ACC112 (cell line): ENCODE measurements around the gene DNAH2.

Experiments used
- H2AFZ ChIP-seq: fragments of 200-600 bp; sonication (generic); one replicate; pipeline ENCODE4 v1.6.0; 2017; ENCODE audit warnings: antibody characterized with exemption, low read length; ENCODE audit not compliant: unreplicated experiment
- H3K27ac ChIP-seq: fragments of 200-600 bp; sonication (generic); 2 replicates; pipeline ENCODE4 v1.5.1; 2014; ENCODE audit warnings: low read depth, mild to moderate bottlenecking, antibody characterized with exemption, low read length, moderate library complexity
- H3K27me3 ChIP-seq: fragments of 200-600 bp; sonication (generic); 2 replicates; pipeline ENCODE4 v1.6.1; 2014; ENCODE audit warnings: mild to moderate bottlenecking, antibody characterized with exemption, low read length, moderate library complexity, mixed read lengths; ENCODE audit not compliant: insufficient read depth
- H3K36me3 ChIP-seq: fragments of 200-600 bp; sonication (generic); 2 replicates; pipeline ENCODE4 v1.6.1; 2016; ENCODE audit warnings: mild to moderate bottlenecking, antibody characterized with exemption, low read length, moderate library complexity, mixed read lengths; ENCODE audit not compliant: insufficient read depth
- H3K4me1 ChIP-seq: fragments of 200-600 bp; sonication (generic); one replicate; pipeline ENCODE4 v1.6.1; 2016; ENCODE audit warnings: low read length, mixed read lengths; ENCODE audit not compliant: insufficient read depth, unreplicated experiment, control insufficient read depth
- H3K4me3 ChIP-seq: fragments of 200-600 bp; sonication (generic); 2 replicates; pipeline ENCODE4 v1.5.1; 2014; ENCODE audit warnings: mild to moderate bottlenecking, low read depth, low read length
- H3K79me2 ChIP-seq: fragments of 200-600 bp; sonication (generic); one replicate; pipeline ENCODE4 v1.6.0; 2016; ENCODE audit warnings: low read length; ENCODE audit not compliant: control insufficient read depth, unreplicated experiment, insufficient read depth

DNAH2 gene

GRCh38 chr17:7853691-7854038, 136.1 kb downstream of the DNAH2 start:
- H3K27ac ChIP-seq, result no peak overlapping the region
- no peaks in the 10 kb centered on the region for H3K27me3 ChIP-seq
- H3K4me3 ChIP-seq, result no peak overlapping the region
- H3K79me2 ChIP-seq, result peaks cover 2% of the 10 kb centered on the region
- peaks cover 16% of the 10 kb centered on the region for H3K36me3 ChIP-seq
- peaks cover 11% of the 10 kb centered on the region for H3K4me1 ChIP-seq
- no peak overlapping the region for H2AFZ ChIP-seq

DNA sequence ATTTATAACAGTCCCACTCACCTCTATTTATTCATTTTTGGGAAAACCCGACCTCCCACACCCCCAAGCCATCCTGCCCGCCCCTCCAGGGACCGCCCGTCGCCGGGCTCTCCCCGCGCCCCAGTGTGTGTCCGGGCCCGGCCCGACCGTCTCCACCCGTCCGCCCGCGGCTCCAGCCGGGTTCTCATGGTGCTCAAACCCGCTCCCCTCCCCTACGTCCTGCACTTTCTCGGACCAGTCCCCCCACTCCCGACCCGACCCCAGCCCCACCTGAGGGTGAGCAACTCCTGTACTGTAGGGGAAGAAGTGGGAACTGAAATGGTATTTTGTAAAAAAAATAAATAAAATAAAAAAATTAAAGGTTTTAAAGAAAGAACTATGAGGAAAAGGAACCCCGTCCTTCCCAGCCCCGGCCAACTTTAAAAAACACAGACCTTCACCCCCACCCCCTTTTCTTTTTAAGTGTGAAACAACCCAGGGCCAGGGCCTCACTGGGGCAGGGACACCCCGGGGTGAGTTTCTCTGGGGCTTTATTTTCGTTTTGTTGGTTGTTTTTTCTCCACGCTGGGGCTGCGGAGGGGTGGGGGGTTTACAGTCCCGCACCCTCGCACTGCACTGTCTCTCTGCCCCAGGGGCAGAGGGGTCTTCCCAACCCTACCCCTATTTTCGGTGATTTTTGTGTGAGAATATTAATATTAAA, 136.7 kb downstream of the DNAH2 start:
- Histone ChIP-seq H2AFZ (no peak overlapping the region), H3K79me2 (peaks cover 7% of the 10 kb centered on the region), H3K36me3 (peaks cover 16% of the 10 kb centered on the region), H3K27ac (no peak overlapping the region), H3K4me3 (no peak overlapping the region), H3K4me1 (peaks cover 17% of the 10 kb centered on the region), H3K27me3 (no peaks in the 10 kb centered on the region)

- H3K27me3 ChIP-seq, result no peaks in the 10 kb centered on the region
These were observed 137.5 kb downstream of the DNAH2 start, which contains the start of gene TMEM88 for GRCh38 chr17:7854851-7855659. TMEM88 (plus strand) TSS chr17:7855066; CDS start chr17:7855075, 9 bp downstream.

GRCh38 chr17:7855660-7856010, 138.1 kb downstream of the DNAH2 start:
- Histone ChIP-seq H3K27me3 (no peaks in the 10 kb centered on the region), H3K79me2 (peaks cover 12% of the 10 kb centered on the region), H2AFZ (no peak overlapping the region), H3K4me1 (peaks cover 18% of the 10 kb centered on the region), H3K4me3 (peak overlapping the region; percentile 88), H3K27ac (peak overlapping the region; percentile 90; the same call in 1 of the 2 replicates), H3K36me3 (peaks cover 11% of the 10 kb centered on the region; the same call in 1 of the 2 replicates)

More at GRCh38 chr17:7854851-7855659, 137.5 kb downstream of the DNAH2 start, which contains the start of gene TMEM88:
- peaks cover 12% of the 10 kb centered on the region for H3K79me2 ChIP-seq
- peaks cover 18% of the 10 kb centered on the region for H3K4me1 ChIP-seq
- peak within 1 kb of the TSS; percentile 90 for H3K27ac ChIP-seq
- H3K36me3 ChIP-seq, result peaks cover 11% of the 10 kb centered on the region
- no peak within 1 kb of the TSS for H2AFZ ChIP-seq
- H3K4me3 ChIP-seq, result peak within 1 kb of the TSS; percentile 88

DNA sequence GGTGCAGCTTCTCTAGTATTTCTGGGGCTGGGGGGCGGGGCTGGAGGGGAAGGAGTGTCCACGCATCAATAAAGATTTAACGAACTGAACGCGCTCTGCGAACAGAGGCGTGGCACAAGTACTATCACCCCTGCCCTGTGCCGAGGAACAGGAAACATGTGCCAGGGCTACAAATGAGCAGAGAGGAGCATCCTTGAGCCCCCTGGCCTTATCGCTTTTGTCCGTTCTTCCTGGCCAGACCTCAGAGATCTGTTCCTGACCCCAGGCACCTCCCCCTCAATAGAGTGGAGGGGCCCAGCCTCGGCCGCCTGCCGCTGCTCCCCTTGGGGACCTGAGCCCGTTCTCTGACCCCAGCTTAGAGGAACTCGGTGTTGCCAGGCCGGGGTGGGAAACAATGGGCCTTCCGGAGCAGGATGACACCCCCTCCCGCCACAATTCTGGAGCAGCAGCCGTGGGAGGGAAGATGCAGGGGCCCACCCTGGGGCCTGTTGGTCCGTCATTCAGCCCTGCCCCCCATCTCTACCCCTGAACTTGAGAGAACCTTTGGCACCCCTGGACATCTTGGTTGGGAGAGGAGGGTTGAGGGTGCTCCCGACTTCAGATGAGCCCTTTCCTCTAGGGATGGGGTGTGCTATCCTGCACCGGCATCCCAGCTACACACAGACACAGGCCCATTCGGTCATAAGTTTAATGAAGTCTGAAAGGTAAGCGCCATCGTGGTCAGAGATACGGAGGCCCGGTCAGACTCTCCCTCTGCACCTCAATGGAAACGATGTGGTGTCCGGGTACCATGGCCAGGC, 138.7 kb downstream of the DNAH2 start:
- Histone ChIP-seq H3K79me2 (peaks cover 12% of the 10 kb centered on the region), H2AFZ (no peak overlapping the region), H3K27ac (peak overlapping the region; percentile 90), H3K36me3 (peaks cover 11% of the 10 kb centered on the region; the same call in 1 of the 2 replicates), H3K4me3 (peak overlapping the region; percentile 88), H3K4me1 (peaks cover 18% of the 10 kb centered on the region), H3K27me3 (no peaks in the 10 kb centered on the region)

DNA sequence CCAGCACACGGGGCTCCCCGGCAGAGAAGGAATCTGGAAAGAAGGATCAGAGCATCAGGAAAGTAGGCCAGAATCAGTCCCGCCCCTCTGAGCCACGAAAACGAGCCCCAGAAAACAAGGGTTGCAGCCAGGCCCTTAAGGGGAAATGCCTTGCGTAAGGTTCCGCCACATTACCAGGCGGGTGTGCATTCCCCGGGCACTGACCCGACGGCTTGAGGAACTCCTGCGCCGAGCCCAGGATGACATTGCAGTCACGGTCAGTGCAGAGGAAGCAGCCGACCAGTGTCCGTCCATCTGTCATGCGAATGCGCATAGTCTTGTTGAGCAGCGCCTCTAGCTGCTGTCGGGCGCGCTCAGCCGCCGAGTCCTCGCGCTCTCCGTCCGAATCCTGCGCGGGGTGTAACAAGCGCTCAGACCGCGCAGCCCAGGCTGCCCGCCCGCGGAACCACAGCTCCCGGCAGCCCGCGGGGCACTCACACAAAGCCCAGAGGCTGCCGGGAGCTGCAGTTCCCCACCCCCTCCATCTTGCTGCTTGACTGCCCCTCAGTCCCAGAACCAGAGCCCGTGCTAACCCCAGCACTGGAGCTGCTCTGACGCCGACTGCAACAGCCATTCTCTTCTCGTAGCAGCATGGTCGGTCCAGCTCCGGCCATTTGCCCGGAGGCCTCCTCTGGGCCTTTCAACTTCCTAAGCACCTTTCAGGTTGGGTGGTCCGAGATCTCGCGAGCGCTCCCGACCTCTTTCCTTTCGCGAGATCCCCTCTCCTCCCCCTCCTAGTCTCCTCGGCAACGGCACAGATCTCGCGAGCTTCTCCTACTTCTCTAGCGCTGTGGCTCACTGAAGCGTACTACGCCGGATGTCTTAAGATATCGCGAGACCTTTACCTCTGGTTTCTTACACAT, 139.5 kb downstream of the DNAH2 start, which contains the start of gene NAA38:
Gene NAA38 (minus strand): TSS at position 749 of the 902 bp plus-strand sequence. CDS start 96 bp downstream, at position 653.
- Histone ChIP-seq H3K36me3 (peaks cover 8% of the 10 kb centered on the region; the same call in 1 of the 2 replicates), H2AFZ (peak within 1 kb of the TSS; percentile 93), H3K27me3 (no peaks in the 10 kb centered on the region), H3K79me2 (peaks cover 12% of the 10 kb centered on the region), H3K27ac (peak within 1 kb of the TSS; percentile 90), H3K4me1 (peaks cover 18% of the 10 kb centered on the region), H3K4me3 (peak within 1 kb of the TSS; percentile 88)

GRCh38 chr17:7857713-7858521, 140.4 kb downstream of the DNAH2 start, which contains the start of gene CYB5D1:
CYB5D1 (plus strand) TSS chr17:7858003; CDS start chr17:7858135, 132 bp downstream.
- peaks cover 18% of the 10 kb centered on the region for H3K4me1 ChIP-seq
- no peaks in the 10 kb centered on the region for H3K27me3 ChIP-seq
- peaks cover 12% of the 10 kb centered on the region for H3K79me2 ChIP-seq
- H3K4me3 ChIP-seq, result peak within 1 kb of the TSS; percentile 88
- H3K27ac ChIP-seq, result peak within 1 kb of the TSS; percentile 90
- H2AFZ ChIP-seq, result peak within 1 kb of the TSS; percentile 93
- peaks cover 2% of the 10 kb centered on the region; the same call in 1 of the 2 replicates for H3K36me3 ChIP-seq

GRCh38 chr17:7858522-7858810, 140.9 kb downstream of the DNAH2 start:
- H3K4me1 ChIP-seq, result peaks cover 18% of the 10 kb centered on the region
- no peaks in the 10 kb centered on the region for H3K27me3 ChIP-seq
- peak overlapping the region; percentile 90 for H3K27ac ChIP-seq
- peak overlapping the region; percentile 93 for H2AFZ ChIP-seq
- peak overlapping the region; percentile 88 for H3K4me3 ChIP-seq
- H3K79me2 ChIP-seq, result peaks cover 12% of the 10 kb centered on the region
- no peaks in the 10 kb centered on the region for H3K36me3 ChIP-seq

- Histone ChIP-seq H3K4me1 (peaks cover 18% of the 10 kb centered on the region), H3K27ac (no peak overlapping the region), H2AFZ (no peak overlapping the region), H3K27me3 (no peaks in the 10 kb centered on the region), H3K36me3 (no peaks in the 10 kb centered on the region), H3K79me2 (peaks cover 12% of the 10 kb centered on the region), H3K4me3 (peak overlapping the region; percentile 88)
These were observed 141.5 kb downstream of the DNAH2 start for GRCh38 chr17:7859028-7859427.
